Measurements from ENCODE around the gene CEP126.
"Not testable (repeated sequence)": the region's sequence is repeated elsewhere in the genome, so short reads cannot be mapped to it uniquely, and the experiment has no call there.

Gene CEP126

DNA sequence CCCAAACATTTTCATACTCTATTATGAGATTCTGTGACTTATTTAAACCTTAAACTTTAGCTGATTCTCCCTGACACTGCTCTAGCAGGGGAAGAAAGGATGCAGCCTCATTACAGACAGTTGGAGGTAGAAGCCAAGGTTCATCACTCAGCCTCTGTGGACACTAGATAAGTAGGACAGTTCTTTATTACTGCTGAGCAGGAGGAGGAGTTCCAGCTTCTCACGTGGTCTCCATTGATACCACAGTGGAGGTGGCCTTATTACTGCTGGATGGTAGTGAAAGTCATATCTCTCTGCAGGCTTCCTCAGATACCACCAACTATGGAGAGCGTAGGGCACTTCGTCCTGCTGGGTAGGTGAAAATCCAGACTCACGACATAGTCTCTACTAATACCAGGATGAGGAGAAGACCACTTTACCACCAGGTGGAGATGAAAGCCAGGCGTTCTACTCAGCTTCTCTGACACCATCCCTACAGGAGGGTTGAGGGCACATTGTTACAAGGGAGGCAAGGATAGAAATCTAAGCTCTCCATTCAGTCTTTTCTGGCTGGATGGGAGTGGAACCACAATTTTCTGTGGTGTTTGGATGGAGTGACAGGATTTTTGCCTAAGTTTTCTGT, 14.6 kb downstream of the CEP126 start:
- DNase-seq, result no peak

DNA sequence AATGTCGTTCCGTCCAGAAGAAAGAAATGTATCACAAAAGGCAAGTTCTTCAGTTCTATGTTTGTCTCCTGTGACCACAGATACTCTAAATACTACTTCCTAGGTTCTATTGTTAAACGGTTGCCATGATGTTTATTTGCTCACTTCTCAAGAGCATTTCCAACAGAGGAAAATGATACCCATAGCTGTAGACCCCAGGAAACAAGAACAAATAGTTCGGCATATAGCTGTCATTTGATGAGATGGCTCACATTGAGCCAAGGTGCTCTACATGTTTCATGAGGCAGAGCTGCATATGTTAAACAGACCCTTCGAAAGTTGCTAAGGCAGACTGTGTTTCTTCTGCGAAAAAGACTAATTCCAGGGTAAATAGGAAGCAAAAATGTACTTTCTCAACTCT, 16.9 kb downstream of the CEP126 start:
- no peak for DNase-seq

DNA sequence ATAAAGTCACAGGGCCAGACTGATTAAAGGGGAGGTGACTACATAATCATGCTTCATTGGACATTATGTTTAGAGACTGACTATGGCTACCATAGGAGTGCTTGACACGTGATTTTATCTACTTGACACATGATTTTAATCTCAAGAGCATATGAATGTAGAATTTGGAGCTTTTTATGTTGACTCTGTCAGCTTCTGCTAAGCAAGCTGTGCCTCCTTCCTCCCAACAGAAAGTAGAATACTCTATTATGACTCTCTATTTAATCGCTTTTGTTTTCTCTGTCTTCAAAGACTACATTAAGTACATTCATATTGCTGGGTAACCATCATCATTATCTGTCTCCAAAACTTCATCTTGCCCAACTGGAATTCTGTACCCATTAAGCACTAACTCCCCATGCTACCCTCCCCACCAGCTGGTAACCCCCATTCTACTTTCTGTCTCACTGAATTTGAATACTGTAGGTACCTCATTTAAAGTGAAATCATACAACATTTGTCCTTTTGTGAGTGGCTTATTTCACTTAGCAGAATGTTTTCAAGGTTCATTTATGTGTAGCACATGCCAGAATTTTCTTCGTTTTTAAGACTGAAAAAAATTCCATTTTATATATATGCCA, 26.2 kb downstream of the CEP126 start:
- DNase-seq, result no peak

DNA sequence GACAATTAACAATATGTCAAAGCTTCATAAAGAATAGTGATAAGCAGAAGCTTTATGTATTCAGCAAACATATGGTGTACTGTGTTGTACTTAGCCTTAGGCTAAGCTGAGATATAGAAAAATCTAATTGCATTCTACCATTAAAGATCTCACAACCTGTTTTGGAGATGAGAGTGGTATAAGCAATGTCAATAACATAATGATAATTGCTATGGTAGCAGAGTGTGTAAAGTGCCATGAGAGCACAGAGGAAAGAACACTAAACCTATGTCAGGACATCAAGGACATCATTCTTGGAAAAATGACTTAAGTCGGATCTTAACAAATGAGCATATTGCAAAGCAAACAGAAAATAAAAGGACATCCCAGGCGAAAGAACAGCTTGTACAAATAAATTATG, 30.1 kb downstream of the CEP126 start:
- DNase-seq, result no peak

DNA sequence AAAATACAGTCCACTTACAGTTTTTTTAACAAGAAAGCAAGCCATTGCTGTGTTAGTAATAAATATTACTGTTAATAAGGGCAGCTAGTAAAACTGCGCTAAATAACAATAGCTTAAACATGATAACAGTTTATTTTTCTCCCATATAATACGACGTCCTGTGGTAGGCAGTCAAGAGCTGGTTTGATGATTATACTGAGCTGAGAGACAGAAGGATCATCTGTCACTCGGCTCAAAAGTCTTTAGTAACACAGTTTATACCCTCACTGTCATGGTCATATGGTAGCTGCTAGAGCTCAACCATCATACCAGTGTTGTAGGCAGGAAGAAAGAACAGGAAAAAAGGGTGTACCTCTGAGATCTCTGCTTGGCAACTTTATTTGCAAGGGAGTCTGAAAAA, 30.6 kb downstream of the CEP126 start:
- no peak for DNase-seq

DNA sequence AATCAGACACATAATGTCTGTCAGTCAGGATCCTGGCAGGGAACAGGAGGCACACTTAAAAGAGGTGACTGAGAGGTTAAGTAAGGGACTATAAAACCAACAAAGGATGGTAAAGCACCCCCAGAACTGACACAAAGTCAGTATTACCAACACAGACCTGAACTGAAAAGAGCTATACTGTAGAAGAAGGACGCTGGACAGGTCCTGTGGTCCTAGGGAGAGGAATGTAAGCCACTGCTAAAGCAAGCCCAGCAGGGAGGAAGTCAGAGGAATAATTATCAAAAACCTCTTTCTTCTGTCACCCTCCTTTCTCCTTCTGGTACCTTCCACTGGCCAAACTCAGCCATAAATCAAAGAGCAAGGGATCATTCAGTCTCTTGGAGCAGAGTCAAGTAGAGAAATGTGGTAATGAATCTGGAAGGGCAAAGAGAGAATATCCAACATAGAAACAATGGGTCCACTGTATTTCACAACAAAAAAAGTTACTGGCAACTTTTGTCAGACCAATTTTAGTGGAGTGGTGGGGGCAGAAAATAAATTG, 34.9 kb downstream of the CEP126 start:
- DNase-seq, result no peak

DNA sequence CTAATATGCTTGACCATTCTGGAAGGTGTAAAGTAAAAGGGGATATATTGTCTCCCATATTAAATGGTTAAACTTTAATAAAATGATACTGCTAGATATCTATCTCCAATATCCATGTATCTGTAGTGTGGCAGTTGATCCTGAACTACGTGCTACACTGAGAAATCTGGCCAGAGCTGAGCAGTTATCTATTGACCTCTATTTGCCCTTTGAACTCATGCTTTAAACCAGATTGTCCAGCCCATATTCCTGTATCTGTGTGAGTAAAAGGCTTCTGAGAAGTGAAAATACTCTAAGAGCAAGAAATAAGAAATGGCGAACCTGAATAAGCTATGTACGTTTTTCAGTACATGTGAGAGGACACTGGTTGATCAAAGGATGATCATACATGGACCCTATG, 40.5 kb downstream of the CEP126 start:
- no peak for DNase-seq

DNA sequence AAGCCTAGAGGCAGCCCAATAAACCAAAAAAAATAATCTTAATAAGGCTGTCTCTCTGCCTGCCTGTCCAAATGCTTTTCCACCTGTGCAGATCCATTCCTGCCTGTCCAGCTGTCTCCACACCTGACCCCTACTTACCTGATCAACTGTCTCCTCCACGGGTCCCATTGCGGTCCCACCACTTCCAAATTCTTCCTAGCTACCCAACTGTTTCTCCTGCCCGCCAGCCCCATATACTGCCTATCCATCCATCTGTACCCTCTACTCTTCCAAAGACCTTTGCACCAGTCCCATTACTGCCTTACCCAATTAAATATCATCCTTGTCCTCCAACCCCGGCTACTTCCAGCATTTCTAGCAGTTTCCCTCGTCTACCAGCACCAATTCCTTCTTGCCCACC, 40.9 kb downstream of the CEP126 start:
- DNase-seq, result no peak

DNA sequence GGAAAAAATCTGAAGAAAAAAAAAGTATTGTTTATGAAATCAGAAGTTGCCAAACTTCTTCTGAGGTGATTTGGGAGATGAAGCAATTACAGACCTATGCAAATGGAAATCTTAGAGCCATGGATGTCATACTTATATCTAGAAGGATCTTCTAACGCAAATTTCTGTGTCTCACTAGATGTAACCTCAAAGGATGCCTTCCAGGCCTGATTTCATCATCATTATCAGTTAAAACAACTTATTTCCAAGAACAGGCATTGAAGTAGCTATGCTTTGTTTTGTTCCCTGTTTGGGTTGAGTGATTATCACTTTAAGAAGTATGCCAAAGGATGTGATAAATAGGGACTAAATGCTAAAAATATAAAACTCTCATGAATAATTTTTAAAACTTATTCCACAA, 45.4 kb downstream of the CEP126 start:
- DNase-seq, result no peak

DNA sequence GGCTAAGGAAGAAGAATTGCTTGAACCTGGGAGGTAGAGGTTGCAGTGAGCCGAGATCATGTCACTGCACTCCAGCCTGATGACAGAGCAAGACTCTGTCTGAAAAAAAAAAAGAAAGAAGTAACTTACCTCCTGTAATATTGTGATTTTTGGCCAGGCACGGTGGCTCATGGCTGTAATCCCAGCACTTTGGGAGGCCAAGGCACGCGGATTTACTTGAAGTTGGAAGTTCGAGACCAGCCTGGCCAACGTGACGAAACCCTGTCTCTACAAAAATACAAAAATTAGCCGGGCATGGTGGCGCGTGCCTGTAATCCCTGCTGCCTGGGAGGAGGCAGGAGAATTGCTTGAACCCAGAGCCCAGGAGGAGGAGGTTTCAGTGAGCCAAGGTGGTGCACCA, 49.4 kb downstream of the CEP126 start:
- DNase-seq, result not testable (repeated sequence)

DNA sequence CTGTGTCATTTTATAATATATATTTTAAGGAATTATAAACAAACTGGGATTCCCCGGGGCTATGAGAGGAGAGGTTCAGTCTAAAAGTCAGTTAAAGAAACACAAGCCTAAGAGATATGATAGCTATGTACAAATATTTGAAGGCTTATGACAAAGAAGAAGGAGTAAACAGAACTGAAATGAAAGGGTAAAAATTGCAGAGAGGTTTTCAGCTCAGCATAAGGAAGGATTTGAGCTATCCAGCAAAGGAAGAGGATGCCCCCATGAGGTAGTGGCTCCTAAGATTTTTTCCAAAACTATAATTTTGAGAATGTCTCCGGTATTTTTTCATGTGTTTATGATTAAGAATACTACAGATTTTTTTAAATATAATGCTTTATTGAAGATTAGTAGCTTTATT, 59.4 kb downstream of the CEP126 start:
- DNase-seq, result no peak

DNA sequence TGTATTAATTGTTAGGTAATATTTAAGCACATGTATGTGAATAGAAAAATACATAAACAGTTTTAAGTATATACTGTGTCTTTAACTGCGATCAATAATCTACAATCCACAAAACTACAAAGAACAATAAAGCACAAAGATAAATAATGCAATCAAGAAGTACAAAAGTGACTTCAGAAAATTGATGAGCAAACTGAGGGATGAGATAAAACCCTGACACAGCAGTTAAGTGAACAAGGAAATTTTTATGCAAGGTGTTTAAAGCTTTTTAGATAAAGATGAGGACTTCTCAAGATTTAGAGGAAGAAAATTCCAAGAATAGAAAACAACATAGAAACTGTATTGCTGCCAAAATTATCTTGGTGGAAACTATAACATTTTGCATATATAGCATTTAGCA, 60.0 kb downstream of the CEP126 start:
- no peak for DNase-seq

DNA sequence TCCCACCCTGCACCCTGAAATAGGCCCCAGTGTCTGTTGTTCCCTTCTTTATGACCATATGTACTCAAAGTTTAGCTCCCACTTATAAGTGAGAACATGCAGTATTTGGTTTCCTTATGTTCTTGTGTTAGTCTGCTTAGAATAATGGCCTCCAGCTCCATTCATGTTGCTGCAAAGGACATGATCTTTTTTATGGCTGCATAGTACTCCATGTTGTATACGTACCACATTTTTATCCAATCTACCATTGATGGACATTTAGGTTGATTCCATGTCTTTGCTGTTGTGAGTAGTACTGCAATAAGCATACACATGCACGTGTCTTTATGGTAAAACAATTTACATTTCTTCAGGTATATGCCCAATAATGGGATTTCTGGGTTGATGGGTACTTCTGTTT, 60.9 kb downstream of the CEP126 start:
- DNase-seq, result no peak

DNA sequence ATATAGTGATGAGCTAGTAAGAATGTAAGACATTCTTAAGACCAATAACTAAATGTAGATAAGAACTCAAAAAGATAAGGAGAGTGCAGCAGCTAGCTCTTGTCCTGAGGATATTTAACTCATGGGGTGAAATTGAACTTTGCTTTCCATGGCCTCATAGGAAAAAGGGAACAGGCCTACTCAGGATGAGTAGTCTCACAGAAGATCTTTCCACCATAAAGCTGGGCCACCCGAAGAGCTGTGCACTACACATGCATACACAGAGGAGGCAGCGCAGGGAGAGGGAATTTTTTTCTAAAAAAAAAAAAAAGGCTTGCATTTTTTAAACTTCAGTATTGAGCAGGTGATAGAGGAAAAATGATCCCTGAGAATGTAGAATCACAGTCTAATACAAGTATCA, 72.6 kb downstream of the CEP126 start:
- no peak for DNase-seq

DNA sequence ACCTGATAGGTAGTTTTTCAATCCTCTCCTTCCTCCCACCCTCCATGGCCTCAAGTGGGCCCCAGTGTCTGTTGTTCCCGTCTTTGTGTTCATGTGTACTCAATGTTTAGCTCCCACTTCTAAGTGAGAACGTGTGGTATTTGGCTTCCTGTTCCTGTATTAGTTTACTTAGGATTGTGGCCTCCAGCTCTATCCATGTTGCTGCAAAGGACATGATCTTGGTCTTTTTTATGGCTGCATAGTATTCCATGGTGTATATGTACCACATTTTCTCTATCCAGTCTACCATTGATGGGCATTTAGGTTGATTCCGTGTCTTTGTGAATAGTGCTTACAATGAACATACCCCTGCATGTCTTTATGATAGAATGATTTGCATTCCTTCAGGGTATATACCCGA, 78.4 kb downstream of the CEP126 start:
- DNase-seq, result no peak

DNA sequence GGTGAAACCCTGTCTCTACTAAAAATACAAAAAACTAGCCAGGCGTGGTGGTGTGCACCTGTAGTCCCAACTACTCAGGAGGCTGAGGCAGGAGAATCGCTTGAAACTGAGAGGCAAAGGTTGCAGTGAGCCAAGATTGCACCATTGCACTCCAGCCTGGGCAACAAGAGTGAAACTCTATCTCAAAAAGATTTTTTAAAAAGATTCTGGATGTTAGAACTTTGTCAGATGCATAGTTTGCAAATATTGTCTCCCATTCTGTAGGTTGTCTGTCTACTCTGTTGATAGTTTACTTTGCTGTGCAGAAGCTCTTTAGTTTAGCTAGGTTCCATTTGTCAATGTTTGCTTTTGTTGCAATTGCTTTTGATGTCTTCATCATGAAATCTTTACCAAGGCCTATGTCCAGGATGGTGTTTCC, 79.3 kb downstream of the CEP126 start:
- DNase-seq, result not testable (repeated sequence)

DNA sequence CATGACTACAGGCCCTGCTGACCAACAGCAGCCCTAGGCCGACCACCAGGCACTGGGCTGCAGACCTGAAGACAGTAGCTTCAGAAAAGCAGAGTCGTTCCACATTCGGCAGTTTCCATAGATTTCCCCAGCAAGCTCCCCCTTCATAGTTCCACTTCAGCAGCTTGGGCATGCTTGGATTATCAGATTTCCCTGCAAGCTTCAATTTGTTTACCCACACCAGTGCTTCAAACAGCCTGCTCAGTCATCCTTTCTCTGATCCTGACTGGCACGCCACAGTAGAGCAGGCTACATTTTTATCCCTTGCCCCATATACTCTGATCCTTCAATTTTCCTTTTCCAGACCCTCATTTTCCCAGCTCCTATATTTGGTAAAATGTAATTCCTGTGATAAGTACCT, 81.3 kb downstream of the CEP126 start:
- DNase-seq, result no peak

DNA sequence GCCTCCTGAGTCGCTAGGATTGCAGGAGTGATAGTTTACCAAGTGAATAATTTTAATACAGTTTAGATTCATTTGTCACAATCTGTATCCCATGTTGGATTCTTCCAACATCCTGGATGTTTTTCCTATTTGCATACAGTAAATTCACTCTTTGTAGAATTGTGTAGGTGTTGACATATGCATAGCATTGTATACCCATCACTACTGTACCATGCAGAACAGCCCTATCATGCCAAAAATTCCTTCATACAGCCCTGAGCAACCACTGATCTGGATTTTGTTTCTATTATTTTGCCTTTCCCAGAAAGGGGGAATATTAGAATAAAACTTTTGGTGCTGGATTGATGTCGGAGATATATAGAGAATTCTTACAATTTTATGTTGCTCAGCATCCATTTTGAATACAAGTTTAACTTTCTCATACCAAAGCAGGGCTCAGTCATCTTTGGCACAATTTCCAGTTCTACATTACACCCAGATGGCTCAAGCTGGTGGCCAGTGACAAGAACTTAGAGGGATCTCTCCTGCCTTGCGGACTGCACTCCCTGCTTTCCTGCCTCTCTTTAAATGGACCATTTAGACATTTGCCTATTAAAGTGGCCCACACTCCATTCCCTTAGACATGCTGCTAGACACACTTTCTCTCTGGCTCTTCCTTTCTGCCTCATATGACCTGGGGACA, 87.0 kb downstream of the CEP126 start:
- DNase-seq, result no peak

DNA sequence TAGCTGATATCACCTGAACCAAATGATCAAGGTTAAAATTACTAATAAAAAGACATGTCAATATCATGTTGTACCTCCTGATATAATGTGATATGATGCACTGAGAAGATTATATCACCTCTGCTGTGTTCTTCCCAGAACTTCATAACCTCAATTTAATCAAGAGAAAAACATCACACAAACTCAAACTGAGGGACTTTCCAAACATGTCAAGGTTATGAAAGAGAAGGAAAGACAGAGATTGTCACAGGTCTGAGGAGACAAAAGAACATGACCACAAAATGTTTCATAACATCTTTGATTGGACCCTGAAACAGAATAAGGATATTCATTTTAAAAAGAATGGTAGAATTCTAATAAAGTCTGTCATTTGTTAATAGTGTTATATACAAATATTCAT, 89.4 kb downstream of the CEP126 start:
- no peak for DNase-seq

DNA sequence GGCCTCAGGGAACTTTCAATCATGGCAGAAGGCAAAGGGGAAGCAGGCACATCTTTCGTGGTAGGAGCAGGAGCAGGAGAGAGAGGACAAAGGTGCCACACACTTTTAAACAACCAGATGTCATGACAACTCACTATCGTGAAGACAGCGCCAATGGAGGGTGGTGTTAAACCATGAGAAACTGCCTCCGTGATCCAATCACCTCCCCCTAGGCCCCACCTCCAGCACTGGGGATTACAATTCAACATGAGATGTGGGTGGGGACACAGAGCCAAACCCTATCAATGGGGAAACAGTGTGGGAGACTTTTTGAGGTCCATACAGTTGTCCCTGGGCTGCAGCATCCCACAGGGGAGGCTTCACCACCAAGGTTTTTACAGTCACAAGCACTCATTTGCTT, 90.5 kb downstream of the CEP126 start:
- DNase-seq, result no peak

DNA sequence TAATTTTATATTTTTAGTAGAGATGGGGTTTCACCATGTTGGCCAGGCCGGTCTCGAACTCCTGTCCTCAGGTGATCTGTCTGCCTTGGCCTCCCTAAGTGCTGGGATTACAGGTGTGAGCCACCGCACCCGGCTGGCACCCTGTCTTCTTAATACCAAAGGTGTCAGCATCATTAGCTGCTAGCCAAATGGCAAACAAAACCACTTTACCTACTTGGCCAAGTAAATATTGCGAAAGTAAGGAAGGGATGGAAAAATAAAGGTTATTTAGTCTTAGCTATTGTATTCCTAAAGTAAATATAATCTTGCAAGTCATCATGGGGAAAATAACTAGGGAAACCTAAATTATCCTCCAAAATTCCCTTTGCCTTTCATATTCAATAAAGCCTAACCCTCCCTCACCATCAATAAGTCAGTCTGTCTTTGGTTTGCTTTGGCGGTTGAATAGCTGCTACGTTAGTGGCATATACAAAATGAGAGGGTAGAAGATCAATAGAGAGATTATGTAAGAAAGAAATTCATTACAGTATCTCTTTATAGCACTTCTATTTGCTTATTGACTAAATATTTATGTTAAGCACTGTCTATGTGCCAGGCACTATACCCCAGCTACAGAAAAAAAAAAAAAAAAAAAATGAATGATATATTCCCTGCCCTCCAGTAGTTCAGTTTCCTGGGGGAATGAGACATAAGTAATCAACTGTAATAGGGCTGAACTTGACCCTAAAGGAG, 92.2 kb downstream of the CEP126 start:
- no peak for DNase-seq

DNA sequence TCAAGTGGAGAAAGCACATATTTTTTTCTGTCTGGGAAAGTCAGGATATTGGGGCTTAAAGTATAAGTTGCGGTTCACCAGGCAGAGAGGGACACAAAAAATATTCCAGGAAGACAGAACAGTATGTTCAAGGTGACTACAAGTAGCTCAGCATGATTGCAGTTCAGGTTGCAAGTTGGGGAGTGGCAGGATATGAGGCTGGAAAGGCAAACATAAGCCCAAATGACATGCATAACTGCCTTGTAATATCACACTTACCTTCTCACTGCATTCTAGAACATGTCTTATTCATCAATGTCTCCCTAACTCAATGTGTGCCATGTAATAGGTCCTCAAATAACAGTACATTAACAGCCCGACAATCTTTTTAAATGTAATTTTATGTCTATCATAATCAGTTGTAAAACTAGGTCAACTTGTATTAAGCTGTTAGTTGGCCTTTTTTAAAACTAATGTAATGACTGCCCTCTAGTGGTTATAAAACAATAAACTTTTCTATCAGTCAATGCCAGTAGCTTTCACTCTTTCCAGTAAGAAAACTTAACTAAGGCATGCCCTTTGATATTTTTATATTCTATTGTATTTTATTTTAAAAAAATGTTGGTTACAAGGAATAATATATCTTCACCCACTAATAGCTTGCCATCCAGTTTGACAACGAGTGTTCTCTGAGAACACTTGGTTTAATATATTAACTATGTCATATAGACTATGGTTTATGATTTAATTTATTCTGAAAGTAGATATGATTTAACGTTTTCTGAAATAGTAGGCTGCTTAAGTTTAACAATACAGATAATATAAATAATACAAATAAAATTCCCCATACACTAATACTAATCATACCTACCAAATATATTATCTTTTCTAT, 93.0 kb downstream of the CEP126 start:
- DNase-seq, result no peak
